G401 (cell line): ENCODE measurements around the gene EMID1. TPM values are rescaled to one million over a fixed set of nuclear protein-coding genes. Genes with fewer than 3 reads are reported as not detected.
"Not testable (repeated sequence)": the region's sequence is repeated elsewhere in the genome, so short reads cannot be mapped to it uniquely, and the experiment has no call there.

Experiments
- DNase-seq: peaks from one replicate; pipeline ENCODE4 v3.0.0-alpha.2; 2015; ENCODE audit warnings: low spot score
- in situ Hi-C: cut with HindIII; loops from 2 replicates; pipeline ENCODE4 v1.10.0; 2016; ENCODE audit warnings: low sequenced_read_pairs, mixed read lengths
- total RNA-seq: library from RNA; depleted of rRNA; stranded (reverse); fragments of >200 nt; shearing (Covaris generic); gene quantifications from 2 replicates; pipeline ENCODE4 v1.2.3, GENCODE V29; 2014

Gene EMID1
- total RNA-seq, 1 experiment from 2014 or later = 7.9 TPM

DNA sequence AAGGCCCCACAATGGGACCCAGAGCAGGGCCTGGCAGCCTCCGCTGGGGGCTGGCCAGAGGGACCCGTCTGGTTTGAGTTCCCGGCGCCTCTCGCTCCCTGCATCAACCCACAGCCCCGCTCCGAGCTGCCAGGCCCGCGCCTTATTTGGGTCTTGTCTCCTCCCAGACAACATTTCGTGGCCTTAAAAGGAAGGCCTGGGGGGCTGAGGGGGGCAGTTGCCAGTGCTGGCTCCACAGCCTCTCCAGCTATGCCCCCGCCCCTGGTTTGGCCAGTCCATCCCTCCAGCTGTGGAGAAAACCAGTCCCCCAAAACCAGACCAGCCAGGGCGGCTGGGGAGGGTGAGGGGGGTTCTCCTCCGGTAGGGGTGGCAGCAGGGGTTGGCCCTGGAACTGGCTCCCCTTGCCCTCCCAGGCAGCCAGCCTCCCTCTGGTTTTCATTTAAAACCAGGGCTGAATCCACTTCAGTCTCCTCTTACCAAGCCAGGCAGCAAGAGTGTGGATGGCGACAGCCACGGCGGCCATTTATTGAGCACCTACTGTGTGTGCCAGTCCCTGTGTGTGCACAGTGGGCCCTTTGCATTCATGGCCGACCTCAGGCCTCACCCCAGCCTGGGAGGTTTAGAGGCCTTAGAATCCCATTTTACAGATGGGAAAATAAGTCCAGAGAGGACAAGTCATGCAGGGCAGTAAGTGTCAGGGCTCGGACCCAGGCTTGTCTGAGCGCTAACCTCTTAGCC, 18.6 kb downstream of the EMID1 start:
- in situ Hi-C loops = no loop called here
- no peak for DNase-seq

DNA sequence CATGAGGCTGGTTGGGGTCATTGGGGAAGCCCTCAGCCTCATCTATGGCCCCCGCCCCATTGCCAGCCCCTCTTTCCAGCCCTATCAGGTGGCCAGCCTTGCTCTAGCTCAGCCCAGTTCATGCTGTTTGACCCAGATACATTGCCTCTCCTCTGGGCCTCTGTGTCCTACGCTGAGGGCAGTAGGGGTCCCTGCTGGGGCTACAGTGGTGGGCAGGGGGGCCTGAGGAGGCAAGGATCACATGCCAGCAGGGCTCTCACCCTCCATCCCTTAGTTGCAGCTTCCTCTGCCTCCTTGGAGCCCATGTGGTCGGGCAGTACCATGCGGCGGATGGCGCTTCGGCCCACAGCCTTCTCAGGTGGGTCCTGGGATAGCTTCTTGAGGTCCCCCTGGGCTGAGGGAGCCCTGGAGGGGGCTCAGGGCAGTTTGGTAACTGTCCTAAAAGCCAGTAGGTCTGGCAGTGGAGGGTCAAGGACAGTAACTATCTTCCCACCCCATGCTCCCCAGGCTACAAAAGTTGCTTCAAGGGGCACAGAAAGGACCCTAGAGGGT, 19.2 kb downstream of the EMID1 start:
- DNase-seq = no peak
- in situ Hi-C loops = no loop called here

DNA sequence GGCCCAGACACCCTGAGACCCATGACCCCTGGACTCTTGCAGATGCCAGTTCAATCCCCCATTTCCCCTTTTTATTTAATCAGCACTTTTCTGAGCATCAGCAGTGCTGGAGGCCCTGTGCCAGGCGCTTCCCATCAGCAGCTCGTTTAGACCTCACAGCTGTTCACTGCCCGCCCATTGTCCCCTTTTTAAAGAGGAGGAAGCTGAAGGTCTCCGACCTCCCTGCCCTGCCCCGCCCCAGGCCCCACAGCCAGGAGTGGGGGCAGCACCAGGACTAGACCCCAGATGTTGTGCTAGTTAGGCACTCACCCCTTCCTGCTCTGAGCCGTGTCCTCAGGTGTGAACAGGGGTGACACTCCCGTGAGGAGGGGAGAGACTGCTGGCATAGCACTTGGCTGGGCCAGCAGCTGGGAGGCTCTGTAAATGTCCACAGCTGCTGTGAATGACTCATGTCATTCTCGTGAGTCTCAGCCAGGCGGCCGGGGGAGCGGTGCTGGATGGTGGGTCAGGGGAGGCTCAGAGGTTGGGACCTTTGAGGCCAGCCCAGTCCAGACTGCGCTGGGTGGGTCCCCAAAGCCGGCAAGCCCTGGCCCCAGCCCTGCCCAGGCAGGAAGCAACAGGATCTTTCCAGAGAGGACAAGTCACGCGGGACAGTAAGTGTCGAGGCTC, 19.9 kb downstream of the EMID1 start:
- no peak for DNase-seq
- in situ Hi-C loops = no loop called here

DNA sequence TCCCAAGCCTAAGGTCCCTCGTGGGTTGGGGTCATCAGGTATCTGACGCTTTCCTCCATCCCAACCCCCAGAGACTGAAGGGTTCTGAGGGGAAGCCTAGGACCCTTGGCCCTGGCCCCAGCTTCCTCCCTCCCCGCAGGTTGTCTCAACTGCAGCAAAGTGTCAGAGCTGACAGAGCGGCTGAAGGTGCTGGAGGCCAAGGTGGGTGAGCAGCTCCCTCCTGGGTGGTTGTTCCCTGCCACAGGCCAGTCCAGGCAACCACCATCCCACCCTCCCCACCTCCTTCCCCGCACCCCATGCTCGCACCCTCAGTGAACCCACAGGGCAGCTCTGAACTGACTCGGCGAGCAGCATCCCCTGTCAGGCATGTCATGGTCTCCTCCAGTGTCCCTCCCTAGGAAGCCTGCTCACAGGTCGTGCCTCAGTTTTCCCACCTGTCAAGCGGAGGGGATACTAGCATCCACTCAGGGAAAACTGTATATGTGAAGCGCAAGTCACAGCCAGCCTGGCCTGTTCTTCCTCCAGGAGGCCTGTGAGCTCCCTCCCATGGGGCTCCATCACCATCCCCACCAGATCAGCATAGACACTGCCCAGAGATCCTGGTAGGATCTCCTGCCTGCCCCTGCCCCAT, 20.8 kb downstream of the EMID1 start:
- no peak for DNase-seq
- in situ Hi-C loops = no loop called here

DNA sequence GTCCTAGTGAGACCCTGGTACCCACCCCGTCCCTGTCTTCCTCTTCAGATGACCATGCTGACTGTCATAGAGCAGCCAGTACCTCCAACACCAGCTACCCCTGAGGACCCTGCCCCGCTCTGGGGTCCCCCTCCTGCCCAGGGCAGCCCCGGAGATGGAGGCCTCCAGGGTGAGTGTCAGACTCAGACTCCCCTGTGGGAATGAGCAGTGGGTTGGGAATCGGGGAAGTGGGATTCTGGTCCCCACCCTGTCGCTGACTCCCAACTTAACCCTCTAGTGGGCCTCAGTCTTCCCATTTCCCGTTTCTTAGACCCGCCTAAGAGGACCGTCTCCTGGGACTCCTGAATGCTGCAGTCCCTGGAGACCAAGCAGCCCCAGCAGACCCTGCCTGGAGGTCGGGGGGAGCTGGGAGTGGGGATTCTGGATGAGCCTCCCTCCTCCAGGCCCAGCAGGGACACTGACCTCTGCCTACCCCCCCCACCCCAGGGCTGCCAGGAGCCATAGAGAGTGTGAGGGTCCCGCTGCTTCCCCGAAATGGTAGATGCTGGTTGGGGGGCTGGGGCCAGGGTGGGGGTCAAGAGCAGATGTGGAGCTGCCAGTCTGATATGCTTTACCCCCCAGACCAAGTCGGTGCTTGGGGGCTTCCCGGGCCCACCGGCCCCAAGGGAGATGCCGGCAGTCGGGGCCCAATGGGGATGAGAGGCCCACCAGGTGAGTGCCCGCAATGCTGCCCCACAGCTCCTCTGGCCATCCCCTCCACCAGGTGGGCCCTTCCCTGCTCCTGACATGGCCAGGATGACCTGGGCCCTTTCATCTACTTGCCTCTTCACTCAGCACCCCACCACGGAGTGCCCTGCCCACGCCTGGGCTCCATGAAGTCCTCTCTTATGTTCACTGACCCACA, 25.5 kb downstream of the EMID1 start:
- in situ Hi-C loops = no loop called here
- no peak for DNase-seq

DNA sequence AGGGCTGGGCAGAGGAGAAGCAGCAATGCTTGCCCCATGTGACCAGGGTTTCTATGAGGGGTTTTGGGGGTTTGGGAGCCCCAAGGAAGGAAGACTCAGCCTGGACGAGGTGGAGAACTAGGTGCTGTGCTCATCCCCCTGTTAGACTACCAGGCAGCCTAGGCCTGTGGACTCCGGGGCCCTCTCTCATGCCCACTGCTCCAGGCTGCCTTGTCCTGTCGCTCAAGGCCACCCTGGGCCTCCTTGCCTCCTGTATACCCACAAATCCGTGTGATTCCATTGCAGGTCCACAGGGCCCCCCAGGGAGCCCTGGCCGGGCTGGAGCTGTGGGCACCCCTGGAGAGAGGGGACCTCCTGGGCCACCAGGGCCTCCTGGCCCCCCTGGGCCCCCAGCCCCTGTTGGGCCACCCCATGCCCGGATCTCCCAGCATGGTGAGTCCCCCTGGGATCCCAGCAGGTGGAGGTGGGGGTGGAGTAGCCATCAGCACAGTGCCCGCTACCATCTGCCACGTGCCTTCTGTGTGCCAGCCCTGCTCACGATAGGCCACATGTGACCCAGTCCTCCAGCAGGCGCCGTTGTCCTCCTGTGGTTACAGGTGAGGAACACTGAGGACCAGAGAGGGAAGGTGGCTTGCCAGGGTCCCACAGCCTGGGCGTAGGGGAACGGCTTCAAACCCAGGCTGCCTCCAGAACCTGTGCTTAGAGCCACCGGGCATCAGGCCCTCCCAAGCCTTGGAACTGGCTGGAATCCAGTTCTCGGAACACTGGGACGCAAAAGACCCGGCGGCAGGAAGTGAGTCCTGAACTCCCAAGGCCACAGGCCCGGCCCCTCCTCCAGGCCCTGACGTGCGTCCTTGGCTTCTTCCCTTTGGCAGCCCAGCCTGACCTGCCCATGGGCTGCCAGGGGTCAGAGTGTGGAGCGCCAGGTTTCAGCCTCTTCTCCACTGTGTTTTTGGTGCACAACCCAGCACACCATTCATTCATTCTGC, 26.6 kb downstream of the EMID1 start:
- peak; percentile 42 for DNase-seq
- in situ Hi-C loops = no loop called here

DNA sequence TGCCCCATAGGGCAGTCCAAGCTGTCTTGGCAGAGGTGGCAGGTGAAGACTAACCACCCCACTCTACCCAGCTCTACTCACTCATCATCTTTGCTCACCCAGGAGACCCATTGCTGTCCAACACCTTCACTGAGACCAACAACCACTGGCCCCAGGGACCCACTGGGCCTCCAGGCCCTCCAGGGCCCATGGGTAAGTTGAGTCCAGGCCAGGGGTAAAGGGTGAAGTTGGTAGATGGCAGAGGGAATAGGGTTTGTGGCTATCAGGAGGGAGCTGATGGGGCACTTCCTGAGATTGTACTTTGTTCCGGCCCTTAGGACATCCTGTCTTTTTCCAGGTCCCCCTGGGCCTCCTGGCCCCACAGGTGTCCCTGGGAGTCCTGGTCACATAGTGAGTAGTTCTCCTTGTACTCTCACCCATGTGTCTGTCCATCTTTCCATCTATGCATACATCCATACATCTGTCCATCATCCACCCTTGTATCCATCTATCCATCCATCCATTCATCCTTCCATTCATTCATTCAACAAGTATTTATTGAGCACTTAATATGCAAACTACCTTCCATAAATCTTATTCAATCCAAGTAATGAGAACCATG, 27.7 kb downstream of the EMID1 start:
- in situ Hi-C loops = no loop called here
- DNase-seq = no peak

DNA sequence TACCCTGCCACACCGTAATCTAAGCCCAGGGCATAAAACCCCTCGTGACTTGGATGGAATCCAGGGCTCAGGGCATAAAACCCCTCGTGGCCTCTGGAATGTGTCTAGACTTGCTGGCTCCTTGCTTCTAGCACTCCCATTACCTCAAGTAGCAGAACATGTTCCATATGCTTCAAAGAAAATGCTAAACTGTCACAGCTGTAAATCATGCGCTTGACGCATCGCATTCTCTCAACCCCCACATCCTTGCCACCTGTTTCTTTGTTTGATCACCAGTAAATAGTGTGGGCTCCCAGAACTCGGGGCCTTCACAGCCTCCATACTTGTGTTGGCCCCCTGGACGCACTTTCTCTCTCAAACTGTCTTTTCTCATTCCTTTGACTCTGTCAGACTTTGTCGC, 34.8 kb downstream of the EMID1 start:
- DNase-seq, in situ Hi-C loops: not testable (repeated sequence)

DNA sequence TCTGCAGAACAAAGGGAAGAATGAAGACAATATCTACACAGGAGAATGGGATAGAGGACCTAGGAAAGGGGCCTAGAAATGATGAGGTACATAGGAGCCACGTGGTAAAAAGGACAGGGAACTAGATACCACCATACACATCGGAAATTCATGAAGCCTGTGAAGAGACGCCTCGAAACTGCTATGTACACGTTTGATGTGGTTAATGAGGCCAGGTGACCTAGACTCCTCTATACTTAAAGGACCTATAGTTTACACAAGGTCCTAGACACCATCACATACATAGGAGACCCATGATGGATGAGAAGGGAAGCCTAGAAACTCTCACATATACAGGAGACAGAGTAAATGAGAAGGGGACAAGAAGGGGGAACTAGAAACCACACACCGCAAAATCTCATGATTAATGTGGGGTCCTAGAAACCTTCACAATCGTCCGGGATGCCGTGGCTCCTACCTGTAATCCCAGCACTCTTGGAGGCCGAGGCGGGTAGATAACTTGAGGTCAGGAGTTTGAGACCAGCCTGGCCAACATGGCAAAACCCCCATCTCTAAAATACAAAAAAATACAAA, 38.3 kb downstream of the EMID1 start:
- in situ Hi-C loops = no loop called here
- no peak for DNase-seq

DNA sequence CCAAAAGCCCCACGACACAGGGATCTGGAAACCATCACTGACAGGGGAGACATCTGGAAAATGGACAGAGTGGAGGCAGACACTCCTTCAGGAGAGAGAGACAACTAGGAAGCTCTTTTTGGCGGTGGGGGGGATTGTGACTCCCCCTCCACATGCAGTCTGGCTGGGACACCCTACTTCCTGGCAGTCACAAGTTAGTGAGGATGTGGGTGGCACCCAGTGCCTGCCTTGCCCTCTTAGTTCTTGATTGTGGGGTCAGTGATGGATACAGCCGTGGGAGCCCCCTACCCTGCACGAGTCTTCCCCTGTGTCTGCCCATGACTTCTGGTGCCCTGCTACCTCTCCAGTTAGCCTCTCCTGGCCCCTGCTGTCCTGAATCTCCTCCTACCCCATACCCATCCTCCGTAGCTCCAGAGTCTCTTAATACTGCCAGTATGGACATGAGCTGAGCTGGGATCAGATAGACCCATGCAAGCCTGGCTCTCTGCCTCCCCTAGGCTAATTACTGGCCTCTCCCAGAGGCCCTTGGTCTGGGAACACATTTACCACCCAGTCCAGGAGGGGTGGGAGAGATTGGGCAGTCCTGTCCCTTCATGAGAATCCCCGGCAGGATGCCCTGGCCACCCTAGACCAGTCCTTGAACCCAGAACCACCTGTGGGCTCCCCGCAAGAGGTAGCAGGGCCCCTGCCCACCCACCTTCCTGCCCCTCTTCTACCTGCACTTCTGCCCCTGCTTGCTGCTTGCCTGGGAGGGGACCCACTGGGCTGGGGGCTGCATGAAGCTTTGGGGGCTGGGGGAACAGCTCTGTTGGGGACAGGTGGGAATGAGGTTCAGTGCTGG, 39.3 kb downstream of the EMID1 start:
- in situ Hi-C loops = no loop called here
- no peak for DNase-seq

DNA sequence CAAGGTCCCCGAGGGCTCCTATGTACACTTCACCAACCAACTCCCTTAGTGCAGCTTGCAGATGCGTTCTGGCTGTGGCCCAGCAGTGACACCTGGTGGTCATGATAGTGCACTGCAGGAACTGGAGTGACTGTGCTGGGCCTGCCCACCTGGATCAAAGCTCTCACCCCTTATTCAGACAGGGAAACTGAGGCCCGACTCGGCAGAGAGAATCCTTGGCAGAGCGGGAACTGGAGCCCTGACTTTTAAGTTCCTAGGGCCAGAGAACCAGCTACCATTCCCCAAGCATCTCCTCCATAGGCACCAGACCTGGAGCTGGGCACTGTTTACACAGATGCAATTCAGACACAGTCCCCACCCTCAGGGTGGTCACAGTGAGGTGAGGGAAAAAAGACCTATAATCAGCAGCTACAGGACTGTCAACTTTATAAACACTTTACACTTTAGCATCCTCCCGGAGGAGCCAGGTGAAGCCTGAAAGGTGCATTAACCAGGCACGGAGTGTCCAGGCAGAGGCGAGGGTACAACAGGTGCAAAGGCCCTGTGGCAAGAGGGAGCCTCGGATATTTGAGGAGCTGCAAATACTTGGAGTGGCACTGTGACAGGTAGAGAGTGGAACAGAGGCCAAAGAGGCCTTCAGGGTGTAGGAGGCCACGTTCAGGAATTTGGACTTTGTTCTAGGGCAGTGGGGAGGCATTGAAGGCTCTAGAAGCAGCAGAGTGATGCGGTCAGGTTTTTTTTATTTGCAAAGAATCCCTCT, 40.1 kb downstream of the EMID1 start:
- in situ Hi-C loops = no loop called here
- peak; percentile 75 for DNase-seq

DNA sequence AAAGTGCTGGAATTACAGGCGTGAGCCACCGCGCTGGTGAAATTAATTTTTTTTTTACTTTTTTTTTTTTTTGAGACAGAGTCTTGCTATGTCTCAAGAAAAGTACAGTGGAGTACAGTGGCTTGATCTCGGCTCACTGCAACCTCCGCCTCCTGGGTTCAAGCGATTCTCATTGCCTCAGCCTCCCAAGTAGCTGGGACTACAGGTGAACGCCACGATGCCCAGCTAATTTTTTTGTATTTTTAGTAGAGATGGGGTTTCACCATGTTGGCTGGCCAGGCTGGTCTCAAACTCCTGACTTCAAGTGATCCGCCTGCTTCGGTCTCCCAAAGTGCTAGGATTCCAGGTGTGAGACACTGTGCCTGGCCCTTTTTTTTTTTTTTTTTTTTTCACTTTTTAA, 42.2 kb downstream of the EMID1 start:
- DNase-seq, in situ Hi-C loops: not testable (repeated sequence)

DNA sequence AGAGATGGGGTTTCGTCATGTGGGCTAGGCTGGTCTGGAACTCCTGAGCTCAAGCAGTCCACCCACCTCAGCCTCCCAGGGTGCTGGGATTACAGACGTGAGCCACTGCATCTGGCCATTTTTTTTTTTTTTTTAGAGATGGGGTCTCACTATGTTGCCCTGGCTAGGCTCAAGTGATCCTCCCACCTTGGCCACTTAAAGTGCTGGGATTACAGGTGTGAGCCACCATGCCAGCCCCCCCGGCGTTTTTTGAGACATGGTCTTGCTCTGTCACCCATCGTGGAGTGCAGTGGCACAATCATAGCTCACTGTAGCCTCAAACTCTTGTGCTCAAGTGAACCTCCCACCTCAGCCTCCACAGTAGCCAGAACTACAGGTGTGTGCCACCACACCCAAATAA, 45.6 kb downstream of the EMID1 start:
- no peak for DNase-seq
- in situ Hi-C loops = no loop called here

DNA sequence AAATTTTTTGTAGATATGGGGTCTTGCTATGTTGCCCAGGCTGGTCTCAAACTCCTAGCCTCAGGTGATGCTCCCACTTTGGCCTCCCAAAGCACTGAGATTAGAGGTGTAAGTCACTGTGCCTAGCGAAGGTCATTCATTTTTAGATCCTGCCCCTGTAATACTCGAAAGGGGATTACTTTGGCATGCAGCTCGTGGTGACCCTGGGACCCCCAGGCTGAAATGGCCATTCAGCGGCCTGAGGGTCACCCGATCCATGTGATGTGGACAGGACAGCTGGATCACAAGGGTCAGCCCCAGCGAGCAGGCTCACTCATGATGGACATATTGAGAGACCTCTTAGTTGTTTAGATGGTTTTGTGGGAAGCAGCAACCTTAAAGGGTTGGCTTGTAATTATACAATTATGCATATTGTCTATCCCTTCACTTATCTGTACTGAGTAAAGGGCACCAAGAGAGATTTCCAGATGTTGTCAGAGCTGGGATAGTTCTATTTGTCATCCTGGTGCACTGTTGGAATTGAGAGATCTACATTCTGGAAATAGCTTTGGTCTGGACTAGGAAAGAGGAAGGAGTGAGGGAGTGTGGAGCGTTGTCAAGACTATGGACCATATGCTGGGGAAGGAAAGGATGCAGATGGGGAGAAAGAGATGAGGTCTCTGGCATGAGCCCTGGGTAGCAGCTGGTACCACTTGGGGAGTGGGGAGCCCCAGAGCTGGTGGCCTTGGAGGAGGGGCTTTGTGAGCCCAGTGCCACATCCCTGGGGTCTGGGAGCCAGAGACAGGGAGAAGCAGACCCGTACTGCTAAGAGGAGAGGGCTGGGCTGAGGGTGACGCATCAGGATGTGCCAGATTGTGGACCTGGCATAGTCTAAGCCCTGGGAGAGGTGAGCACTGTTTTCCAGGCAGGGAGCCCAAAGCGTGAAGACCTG, 46.5 kb downstream of the EMID1 start:
- in situ Hi-C loops = no loop called here
- peak; percentile 85 for DNase-seq
